EL (cell line): Measurements from ENCODE around the gene ALDH7A1.
A peak's percentile ranks its signal among the peaks of the same experiment; 100 is the strongest.
"Not testable (repeated sequence)": the region's sequence is repeated elsewhere in the genome, so short reads cannot be mapped to it uniquely, and the experiment has no call there.

ENCODE experiments used
- DNase-seq: peaks from one replicate; pipeline ENCODE4 v3.0.0-alpha.2; 2016

The ALDH7A1 gene

GRCh38 chr5:126594748-126595485 is at the start of gene ALDH7A1:
TSS of gene ALDH7A1 (minus strand) at chr5:126595219. CDS start at chr5:126595198, 21 bp downstream.
- DNase-seq = peak; percentile 98

- no peak for DNase-seq
Measured at GRCh38 chr5:126641387-126641786, 46.4 kb upstream of the ALDH7A1 start.

GRCh38 chr5:126640866-126641265 is 45.8 kb upstream of the ALDH7A1 start:
- DNase-seq = no peak

GRCh38 chr5:126636956-126637355 is 41.9 kb upstream of the ALDH7A1 start:
- no peak for DNase-seq

GRCh38 chr5:126635585-126635984 is 40.6 kb upstream of the ALDH7A1 start:
- DNase-seq = no peak

GRCh38 chr5:126633552-126633951 is 38.5 kb upstream of the ALDH7A1 start:
- no peak for DNase-seq

GRCh38 chr5:126631920-126632319 is 36.9 kb upstream of the ALDH7A1 start:
- no peak for DNase-seq

GRCh38 chr5:126628102-126628501 is 33.1 kb upstream of the ALDH7A1 start:
- no peak for DNase-seq

GRCh38 chr5:126624534-126624933 is 29.5 kb upstream of the ALDH7A1 start:
- peak; percentile 92 for DNase-seq

- DNase-seq = no peak
Measured at GRCh38 chr5:126619781-126620180, 24.8 kb upstream of the ALDH7A1 start.

GRCh38 chr5:126617603-126618002 is 22.6 kb upstream of the ALDH7A1 start:
- DNase-seq = not testable (repeated sequence)

- DNase-seq = no peak
Measured at GRCh38 chr5:126615286-126615685, 20.3 kb upstream of the ALDH7A1 start.

- no peak for DNase-seq
Measured at GRCh38 chr5:126613941-126614592, 19.0 kb upstream of the ALDH7A1 start.

GRCh38 chr5:126610616-126611015 is 15.6 kb upstream of the ALDH7A1 start:
- no peak for DNase-seq

- DNase-seq = no peak
Measured at GRCh38 chr5:126610160-126610559, 15.1 kb upstream of the ALDH7A1 start.

- no peak for DNase-seq
Measured at GRCh38 chr5:126605525-126605924, 10.5 kb upstream of the ALDH7A1 start.

- no peak for DNase-seq
Measured at GRCh38 chr5:126603402-126603991, 8.5 kb upstream of the ALDH7A1 start.

GRCh38 chr5:126600631-126601511 is 5.9 kb upstream of the ALDH7A1 start, which contains the start of gene PHAX:
TSS of gene PHAX (plus strand) at chr5:126600947. CDS start at chr5:126600963, 16 bp downstream.
- peak; percentile 82 for DNase-seq

- DNase-seq = not testable (repeated sequence)
Measured at GRCh38 chr5:126599971-126600630, 5.1 kb upstream of the ALDH7A1 start.

GRCh38 chr5:126599499-126599898 is 4.5 kb upstream of the ALDH7A1 start:
- DNase-seq = no peak

GRCh38 chr5:126597156-126597555 is 2.1 kb upstream of the ALDH7A1 start:
- peak; percentile 46 for DNase-seq

GRCh38 chr5:126595486-126596083 is 566 bp upstream of the ALDH7A1 start:
- no peak for DNase-seq
